Thyroid gland (tissue), 4 donors: ENCODE data around the gene SLC49A4. TPM values are rescaled to one million over a fixed set of nuclear protein-coding genes. Genes with fewer than 3 reads are reported as not detected.

Experiments
- DNase-seq, 2 donors: peaks; one replicate each; pipeline ENCODE4 v3.0.0-alpha.2; 2019
- H3K27ac ChIP-seq, 3 donors: fragments of 200-600 bp; sonication (generic); 1 replicate in 2 of 3; 2 replicates in 1 of 3; pipeline ENCODE4 v1.5.1; 2016 to 2019; ENCODE audit warnings: mild to moderate bottlenecking in 1 of 3, moderate library complexity in 1 of 3
- H3K27me3 ChIP-seq: fragments of 200-600 bp; sonication (generic); one replicate; pipeline ENCODE4 v1.5.1; 2019
- H3K36me3 ChIP-seq, 2 donors: fragments of 200-600 bp; sonication (generic); one replicate each; pipeline ENCODE4 v1.5.1; 2016 to 2019
- H3K4me1 ChIP-seq, 2 donors: fragments of 200-600 bp; sonication (generic); one replicate each; pipeline ENCODE4 v1.5.1; 2017 to 2019
- H3K4me3 ChIP-seq, 3 donors: fragments of 200-600 bp; sonication (generic); replicated peaks in 1 of 3; 1 replicate in 2 of 3; 2 replicates in 1 of 3; pipeline ENCODE4 v1.5.1; 2016; ENCODE audit warnings: mild to moderate bottlenecking in 1 of 3
- H3K9me3 ChIP-seq: fragments of 200-600 bp; sonication (generic); one replicate; pipeline ENCODE4 v1.5.1; 2017
- CTCF ChIP-seq, 6 experiments: fragments of 200-600 bp in 3 of 6; fragments of 450-650 bp in 3 of 6; sonication (generic) in 3 of 6; IDR thresholded peaks; one replicate each; pipeline ENCODE4 v1.5.1; 2016 to 2019; ENCODE audit warnings: antibody characterized with exemption in 6 of 6, mild to moderate bottlenecking in 2 of 6, inconsistent platforms in 1 of 6, moderate library complexity in 1 of 6
- POLR2A ChIP-seq, 2 donors: fragments of 450-650 bp; IDR thresholded peaks; one replicate each; pipeline ENCODE4 v1.6.1; 2017; ENCODE audit warnings: antibody characterized with exemption in 2 of 2, mild to moderate bottlenecking in 2 of 2, moderate library complexity in 1 of 2
- WGBS, 2 donors: methylation state at CpG; one replicate each; pipeline ENCODE4 v1.1.5; 2017; 5-methylcytosine and 5-hydroxymethylcytosine counted together
- intact Hi-C: fragments of 100-400 bp; cut with DNase I; formaldehyde crosslinking; loops from one replicate; pipeline ENCODE4 v1.15.1; 2023
- total RNA-seq, 4 donors: library from RNA; depleted of rRNA; stranded (reverse); fragments of >200 nt; gene quantifications; one replicate each; pipeline ENCODE4 v1.2.3, GENCODE V29; 2016

Gene SLC49A4
- total RNA-seq, 4 donors from 2014 or later: 22.6 to 32.5 (median 28.2) TPM

- H3K27ac ChIP-seq: no peak overlapping the region
- no peaks in the 10 kb centered on the region for H3K27me3 ChIP-seq
- no peaks in the 10 kb centered on the region for H3K36me3 ChIP-seq
- 73 to 77% methylated on average over 17 of the region's 17 CpGs for WGBS, 2 donors
- no peaks in the 10 kb centered on the region for H3K9me3 ChIP-seq
- no peaks in the 10 kb centered on the region for H3K4me1 ChIP-seq
- intact Hi-C loops: no loop called here
- H3K4me3 ChIP-seq: no peak overlapping the region
- no peak for DNase-seq
- TF ChIP-seq CTCF (IDR thresholded peaks at IDR 0.05) (no peak), POLR2A (IDR thresholded peaks at IDR 0.05) (no peak)
Measured at GRCh38 chr3:122893754-122894668, 99.1 kb downstream of the SLC49A4 start.

GRCh38 chr3:122898298-122898697 is 103.4 kb downstream of the SLC49A4 start:
- intact Hi-C loops: no loop called here
- H3K27me3 ChIP-seq: no peaks in the 10 kb centered on the region
- no peaks in the 10 kb centered on the region for H3K36me3 ChIP-seq
- H3K27ac ChIP-seq: no peak overlapping the region
- DNase-seq: no peak
- no peak overlapping the region for H3K4me3 ChIP-seq
- no peaks in the 10 kb centered on the region for H3K4me1 ChIP-seq
- TF ChIP-seq CTCF (IDR thresholded peaks at IDR 0.05) (no peak), POLR2A (IDR thresholded peaks at IDR 0.05) (no peak)
- WGBS, 2 donors: 71 to 76% methylated on average over 4 of the region's 4 CpGs
- no peaks in the 10 kb centered on the region for H3K9me3 ChIP-seq

- Histone ChIP-seq H3K27ac (no peak overlapping the region), H3K36me3 (no peaks in the 10 kb centered on the region), H3K4me3 (no peak overlapping the region), H3K9me3 (no peaks in the 10 kb centered on the region), H3K4me1 (no peaks in the 10 kb centered on the region), H3K27me3 (no peaks in the 10 kb centered on the region)
- intact Hi-C loops: no loop called here
- TF ChIP-seq POLR2A (IDR thresholded peaks at IDR 0.05) (no peak), CTCF (IDR thresholded peaks at IDR 0.05) (no peak)
- no peak for DNase-seq
- WGBS, 2 donors: 91 to 93% methylated on average over 2 of the region's 2 CpGs
Measured at GRCh38 chr3:122902326-122902725, 107.5 kb downstream of the SLC49A4 start.

GRCh38 chr3:122903171-122903570 is 108.3 kb downstream of the SLC49A4 start:
- Histone ChIP-seq H3K9me3 (no peaks in the 10 kb centered on the region), H3K27me3 (no peaks in the 10 kb centered on the region), H3K4me1 (no peaks in the 10 kb centered on the region), H3K4me3 (no peak overlapping the region), H3K36me3 (no peaks in the 10 kb centered on the region), H3K27ac (no peak overlapping the region)
- DNase-seq: no peak
- intact Hi-C loops: no loop called here
- TF ChIP-seq POLR2A (IDR thresholded peaks at IDR 0.05): no peak
- no peak for TF ChIP-seq CTCF (IDR thresholded peaks at IDR 0.05)
- 33 to 80% methylated on average over 2 of the region's 4 CpGs for WGBS, 2 donors

GRCh38 chr3:122907471-122907870 is 112.6 kb downstream of the SLC49A4 start:
- TF ChIP-seq POLR2A (IDR thresholded peaks at IDR 0.05): no peak
- no peak for TF ChIP-seq CTCF (IDR thresholded peaks at IDR 0.05)
- intact Hi-C loops: no loop called here
- DNase-seq: no peak
- Histone ChIP-seq H3K4me1 (no peaks in the 10 kb centered on the region), H3K27me3 (no peaks in the 10 kb centered on the region), H3K27ac (no peak overlapping the region), H3K36me3 (no peaks in the 10 kb centered on the region), H3K4me3 (no peak overlapping the region), H3K9me3 (no peaks in the 10 kb centered on the region)
- WGBS, 2 donors: 94 to 97% methylated on average over 2 to 4 of the region's 4 CpGs
